Smooth muscle cell (in vitro differentiated cells): ENCODE data around the gene WFIKKN1. TPM values are rescaled to one million over a fixed set of nuclear protein-coding genes. Genes with fewer than 3 reads are reported as not detected.

Source experiments
- DNase-seq: peaks from one replicate; lab custom pipeline; 2025; ENCODE audit not compliant: unreplicated experiment; lab: John Stamatoyannopoulos, UW
- H2AFZ ChIP-seq: fragments of 200-600 bp; sonication (generic); 2 replicates; pipeline ENCODE4 v1.6.0; 2016; ENCODE audit warnings: antibody characterized with exemption, low read depth, mild to moderate bottlenecking
- H3F3A ChIP-seq: fragments of 200-600 bp; sonication (generic); 2 replicates; pipeline ENCODE4 v1.6.0; 2017; ENCODE audit warnings: antibody characterized with exemption, low read depth
- H3K27ac ChIP-seq: fragments of 200-600 bp; sonication (generic); 2 replicates; pipeline ENCODE4 v1.5.1; 2016; ENCODE audit warnings: low read depth, mild to moderate bottlenecking
- H3K27me3 ChIP-seq: fragments of 200-600 bp; sonication (generic); 2 replicates; pipeline ENCODE4 v1.6.1; 2016; ENCODE audit warnings: low read depth, mild to moderate bottlenecking
- H3K36me3 ChIP-seq: fragments of 200-600 bp; sonication (generic); 2 replicates; pipeline ENCODE4 v1.5.1; 2016; ENCODE audit warnings: low read depth
- H3K4me1 ChIP-seq: fragments of 200-600 bp; sonication (generic); 2 replicates; pipeline ENCODE4 v1.5.1; 2016; ENCODE audit warnings: low read depth
- H3K4me2 ChIP-seq: fragments of 200-600 bp; sonication (generic); 2 replicates; pipeline ENCODE4 v1.6.0; 2016; ENCODE audit warnings: mild to moderate bottlenecking
- H3K4me3 ChIP-seq: fragments of 200-600 bp; sonication (generic); 2 replicates; pipeline ENCODE4 v1.5.1; 2016; ENCODE audit warnings: mild to moderate bottlenecking
- H3K79me2 ChIP-seq: fragments of 200-600 bp; sonication (generic); 2 replicates; pipeline ENCODE4 v1.6.0; 2016; ENCODE audit warnings: low read depth, mild to moderate bottlenecking
- H3K9ac ChIP-seq: fragments of 200-600 bp; sonication (generic); 2 replicates; pipeline ENCODE4 v1.6.0; 2016; ENCODE audit warnings: low read depth
- H3K9me3 ChIP-seq: fragments of 200-600 bp; sonication (generic); replicated peaks from 2 replicates; pipeline ENCODE4 v1.5.1; 2016; ENCODE audit warnings: low read depth
- H4K20me1 ChIP-seq: fragments of 200-600 bp; sonication (generic); 2 replicates; pipeline ENCODE4 v1.6.0; 2016; ENCODE audit warnings: low read depth
- CTCF ChIP-seq: fragments of 200-600 bp; sonication (generic); IDR thresholded peaks from 2 replicates; pipeline ENCODE4 v1.5.1; 2017; ENCODE audit warnings: borderline replicate concordance, mild to moderate bottlenecking, antibody characterized with exemption; ENCODE audit not compliant: insufficient read depth, poor library complexity, severe bottlenecking
- WGBS: methylation state at CpG from one replicate; pipeline ENCODE4 v1.1.7; 2016; ENCODE audit warnings: low lambda C conversion rate; 5-methylcytosine and 5-hydroxymethylcytosine counted together
- polyA plus RNA-seq: library from polyadenylated mRNA; unstranded; fragments of >200 nt; fragmentation: Nextera tagmentation; extraction: Ambion mirVana; gene quantifications from 2 replicates; pipeline ENCODE4 v1.2.1, GENCODE V29; 2016
- total RNA-seq: library from RNA; depleted of rRNA; stranded (reverse); fragments of >200 nt; gene quantifications from 2 replicates; pipeline ENCODE4 v1.2.3, GENCODE V29; 2014

Gene WFIKKN1
- total and polyA plus RNA-seq, 2 experiments from 2014 or later: 0.77 TPM; not detected in 1

GRCh38 chr16:588889-589657 lies 41.7 kb upstream of the WFIKKN1 start:
- under 1% methylated on average over 97 of the region's 107 CpGs for WGBS
- H3K36me3 ChIP-seq: no peaks in the 10 kb centered on the region
- peak overlapping the region; percentile 84 for H3K4me2 ChIP-seq
- H3K27ac ChIP-seq: peak overlapping the region; percentile 97
- H2AFZ ChIP-seq: peak overlapping the region; percentile 94
- no peak for TF ChIP-seq CTCF
- H3K9ac ChIP-seq: peak overlapping the region; percentile 97
- no peaks in the 10 kb centered on the region for H3F3A ChIP-seq
- H3K79me2 ChIP-seq: peaks cover 39% of the 10 kb centered on the region
- peak overlapping the region; percentile 93 for H3K4me3 ChIP-seq
- no peaks in the 10 kb centered on the region for H3K9me3 ChIP-seq
- H4K20me1 ChIP-seq: peaks cover 38% of the 10 kb centered on the region
- DNase-seq: peak; percentile 100
- no peaks in the 10 kb centered on the region for H3K27me3 ChIP-seq
- H3K4me1 ChIP-seq: peaks cover 6% of the 10 kb centered on the region

- peak; percentile 100 for DNase-seq
- under 1% methylated on average over 21 of the region's 67 CpGs for whole genome bisulfite sequencing
- H4K20me1 ChIP-seq: peaks cover 44% of the 10 kb centered on the region
- no peak for TF ChIP-seq CTCF
- H3K27me3 ChIP-seq: no peaks in the 10 kb centered on the region
- H3K4me1 ChIP-seq: peaks cover 6% of the 10 kb centered on the region
- peak within 1 kb of the TSS; percentile 97 for H3K27ac ChIP-seq
- H3K4me2 ChIP-seq: peak within 1 kb of the TSS; percentile 93
- H3K9me3 ChIP-seq: no peaks in the 10 kb centered on the region
- H3K36me3 ChIP-seq: no peaks in the 10 kb centered on the region
- peak within 1 kb of the TSS; percentile 97 for H3K9ac ChIP-seq
- H3F3A ChIP-seq: no peaks in the 10 kb centered on the region
- H3K79me2 ChIP-seq: peaks cover 46% of the 10 kb centered on the region
- H2AFZ ChIP-seq: peak within 1 kb of the TSS; percentile 94
- peak within 1 kb of the TSS; percentile 94 for H3K4me3 ChIP-seq
These were observed 41.1 kb upstream of the WFIKKN1 start, which contains the start of gene RAB40C for GRCh38 chr16:589658-590187. Gene RAB40C (plus strand): TSS chr16:590066. CDS start chr16:590292, 226 bp downstream.

GRCh38 chr16:590188-590814 lies 40.5 kb upstream of the WFIKKN1 start:
- no peak for TF ChIP-seq CTCF
- Histone ChIP-seq H3K9ac (peak overlapping the region; percentile 85), H3K27ac (no peak overlapping the region), H3K36me3 (no peaks in the 10 kb centered on the region), H3K27me3 (no peaks in the 10 kb centered on the region), H4K20me1 (peaks cover 50% of the 10 kb centered on the region), H2AFZ (no peak overlapping the region), H3K9me3 (no peaks in the 10 kb centered on the region), H3K4me1 (peaks cover 6% of the 10 kb centered on the region), H3K4me2 (peak overlapping the region; percentile 93), H3K79me2 (peaks cover 51% of the 10 kb centered on the region), H3K4me3 (peak overlapping the region; percentile 94), H3F3A (no peaks in the 10 kb centered on the region)
- 3% methylated on average over 59 of the region's 71 CpGs for WGBS
- DNase-seq: peak; percentile 52
